ENCODE measurements around the gene CABLES1. TPM values are rescaled to one million over a fixed set of nuclear protein-coding genes. Genes with fewer than 3 reads are reported as not detected.

Gene CABLES1
- total RNA-seq, 2 donors from 2014 or later, result 9.9 to 16.7 TPM

- H3K27ac Mint-ChIP-seq, result no peak overlapping the region
- H3K36me3 ChIP-seq (ENCODE audit: control insufficient read depth, insufficient read depth, low read length), result no peaks in the 10 kb centered on the region
- H3K4me1 ChIP-seq (ENCODE audit: control insufficient read depth, insufficient read depth, low read length), result no peaks in the 10 kb centered on the region
- H3K27me3 Mint-ChIP-seq (ENCODE audit: insufficient read depth), result no peaks in the 10 kb centered on the region
- peaks cover 52% of the 10 kb centered on the region for H3K36me3 Mint-ChIP-seq (ENCODE audit: low read depth)
- H3K9me3 ChIP-seq (ENCODE audit: control insufficient read depth, low read length), result peaks cover 9% of the 10 kb centered on the region
- no peaks in the 10 kb centered on the region for H3K27me3 ChIP-seq (ENCODE audit: control insufficient read depth, insufficient read depth, low read length, poor library complexity, severe bottlenecking)
- WGBS, 2 experiments (ENCODE audit: insufficient coverage in 1 of 2, insufficient read length in 1 of 2), result 93 to 100% methylated on average over 4 to 7 of the region's 7 CpGs
- H3K9ac ChIP-seq (ENCODE audit: extremely low read depth, low read length, poor library complexity, severe bottlenecking), result no peak overlapping the region
- TF ChIP-seq, protein P1, sequence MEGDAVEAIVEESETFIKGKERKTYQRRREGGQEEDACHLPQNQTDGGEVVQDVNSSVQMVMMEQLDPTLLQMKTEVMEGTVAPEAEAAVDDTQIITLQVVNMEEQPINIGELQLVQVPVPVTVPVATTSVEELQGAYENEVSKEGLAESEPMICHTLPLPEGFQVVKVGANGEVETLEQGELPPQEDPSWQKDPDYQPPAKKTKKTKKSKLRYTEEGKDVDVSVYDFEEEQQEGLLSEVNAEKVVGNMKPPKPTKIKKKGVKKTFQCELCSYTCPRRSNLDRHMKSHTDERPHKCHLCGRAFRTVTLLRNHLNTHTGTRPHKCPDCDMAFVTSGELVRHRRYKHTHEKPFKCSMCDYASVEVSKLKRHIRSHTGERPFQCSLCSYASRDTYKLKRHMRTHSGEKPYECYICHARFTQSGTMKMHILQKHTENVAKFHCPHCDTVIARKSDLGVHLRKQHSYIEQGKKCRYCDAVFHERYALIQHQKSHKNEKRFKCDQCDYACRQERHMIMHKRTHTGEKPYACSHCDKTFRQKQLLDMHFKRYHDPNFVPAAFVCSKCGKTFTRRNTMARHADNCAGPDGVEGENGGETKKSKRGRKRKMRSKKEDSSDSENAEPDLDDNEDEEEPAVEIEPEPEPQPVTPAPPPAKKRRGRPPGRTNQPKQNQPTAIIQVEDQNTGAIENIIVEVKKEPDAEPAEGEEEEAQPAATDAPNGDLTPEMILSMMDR (conservative IDR thresholded peaks at IDR 0.05), result no peak
- H3K27ac ChIP-seq (ENCODE audit: low read depth, low read length), result no peak overlapping the region
- H3K4me3 ChIP-seq (ENCODE audit: low read length), result no peak overlapping the region
- peaks cover 6% of the 10 kb centered on the region for H3K9me3 Mint-ChIP-seq
- H3K4me3 Mint-ChIP-seq, result no peak overlapping the region
- DNase-seq, result no peak
- no peaks in the 10 kb centered on the region for H3K4me1 Mint-ChIP-seq
These were observed 75.2 kb downstream of the CABLES1 start for GRCh38 chr18:23210526-23210925.

DNA sequence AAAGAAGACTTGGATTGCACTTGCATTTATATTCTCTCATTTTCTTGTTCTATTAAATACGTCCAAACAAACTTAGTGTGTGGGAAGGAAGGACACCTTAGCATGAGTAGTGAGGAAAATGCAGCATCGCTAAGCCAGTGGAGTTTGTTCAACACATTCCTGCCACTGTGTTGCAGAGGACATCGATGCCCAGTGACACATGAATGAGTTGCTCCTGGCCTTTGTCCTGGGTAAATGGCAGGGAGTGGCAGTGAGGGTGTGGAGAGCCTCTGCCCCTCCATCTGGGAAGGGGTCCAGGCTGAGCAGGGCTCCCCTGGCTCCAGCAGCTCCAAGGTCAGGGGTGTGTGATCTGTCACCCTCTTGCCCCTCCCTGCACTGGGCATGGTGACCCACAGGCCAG lies 75.9 kb downstream of the CABLES1 start:
- Histone ChIP-seq H3K36me3 (ENCODE audit: control insufficient read depth, insufficient read depth, low read length) (no peaks in the 10 kb centered on the region), H3K4me3 (ENCODE audit: low read length) (no peak overlapping the region), H3K27me3 (ENCODE audit: control insufficient read depth, insufficient read depth, low read length, poor library complexity, severe bottlenecking) (no peaks in the 10 kb centered on the region), H3K4me1 (ENCODE audit: control insufficient read depth, insufficient read depth, low read length) (no peaks in the 10 kb centered on the region), H3K27ac (ENCODE audit: low read depth, low read length) (no peak overlapping the region), H3K9me3 (ENCODE audit: control insufficient read depth, low read length) (peaks cover 9% of the 10 kb centered on the region), H3K9ac (ENCODE audit: extremely low read depth, low read length, poor library complexity, severe bottlenecking) (no peak overlapping the region)
- TF ChIP-seq, protein P1 (conservative IDR thresholded peaks at IDR 0.05), result no peak
- no peak for DNase-seq
- H3K27ac Mint-ChIP-seq, result peak overlapping the region; percentile 8
- peaks cover 6% of the 10 kb centered on the region for H3K9me3 Mint-ChIP-seq
- peaks cover 58% of the 10 kb centered on the region for H3K36me3 Mint-ChIP-seq (ENCODE audit: low read depth)
- no peaks in the 10 kb centered on the region for H3K27me3 Mint-ChIP-seq (ENCODE audit: insufficient read depth)
- WGBS, 2 experiments (ENCODE audit: insufficient coverage in 1 of 2, insufficient read length in 1 of 2), result 83 to 91% methylated on average over 3 of the region's 3 CpGs
- H3K4me3 Mint-ChIP-seq, result no peak overlapping the region
- H3K4me1 Mint-ChIP-seq, result no peaks in the 10 kb centered on the region

DNA sequence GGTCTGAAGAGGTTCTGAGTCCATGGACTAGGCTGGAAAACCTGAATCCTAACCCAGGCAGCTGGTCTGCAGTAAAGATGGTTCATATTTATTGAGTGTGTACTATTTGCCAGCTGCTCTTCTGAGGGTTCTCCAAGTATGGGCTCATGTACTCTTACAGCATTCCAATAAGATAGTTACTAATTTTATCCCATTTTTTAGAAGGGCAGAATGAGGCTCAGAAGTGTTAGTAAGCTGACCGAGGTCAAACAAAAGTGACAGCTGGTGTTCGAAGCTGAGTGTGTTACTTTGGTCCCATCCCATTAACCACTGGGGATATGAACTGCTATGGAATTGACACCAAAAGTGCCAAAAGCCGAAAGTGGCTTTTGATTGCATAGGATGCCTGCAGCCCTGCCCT lies 76.9 kb downstream of the CABLES1 start:
- Histone ChIP-seq H3K27ac (ENCODE audit: low read depth, low read length) (no peak overlapping the region), H3K36me3 (ENCODE audit: control insufficient read depth, insufficient read depth, low read length) (no peaks in the 10 kb centered on the region), H3K4me1 (ENCODE audit: control insufficient read depth, insufficient read depth, low read length) (no peaks in the 10 kb centered on the region), H3K4me3 (ENCODE audit: low read length) (no peak overlapping the region), H3K27me3 (ENCODE audit: control insufficient read depth, insufficient read depth, low read length, poor library complexity, severe bottlenecking) (no peaks in the 10 kb centered on the region), H3K9me3 (ENCODE audit: control insufficient read depth, low read length) (peaks cover 9% of the 10 kb centered on the region), H3K9ac (ENCODE audit: extremely low read depth, low read length, poor library complexity, severe bottlenecking) (no peak overlapping the region)
- Mint-ChIP-seq H3K36me3 (ENCODE audit: low read depth) (peaks cover 64% of the 10 kb centered on the region), H3K27ac (no peak overlapping the region), H3K27me3 (ENCODE audit: insufficient read depth) (no peaks in the 10 kb centered on the region), H3K4me1 (no peaks in the 10 kb centered on the region), H3K4me3 (no peak overlapping the region), H3K9me3 (peaks cover 6% of the 10 kb centered on the region)
- 94 to 95% methylated on average over 3 of the region's 3 CpGs for WGBS, 2 experiments (ENCODE audit: insufficient coverage in 1 of 2, insufficient read length in 1 of 2)
- no peak for DNase-seq
- TF ChIP-seq, protein P1 (conservative IDR thresholded peaks at IDR 0.05), result no peak
